ENCODE results near the gene CLCA2.

The CLCA2 gene

GRCh38 chr1:86434059-86434458 is 10.1 kb downstream of the CLCA2 start:
- H3K9ac ChIP-seq (ENCODE audit: low read length) = no peak overlapping the region
- H3K4me3 ChIP-seq (ENCODE audit: low read length) = no peak overlapping the region
- H3K9me3 ChIP-seq (ENCODE audit: control insufficient read depth, low read length) = no peaks in the 10 kb centered on the region
- peaks cover 17% of the 10 kb centered on the region for H3K4me1 ChIP-seq (ENCODE audit: control insufficient read depth, insufficient read depth, low read length)
- peaks cover 64% of the 10 kb centered on the region for H3K27me3 ChIP-seq (ENCODE audit: control insufficient read depth, insufficient read depth, low read length)
- H3K36me3 ChIP-seq (ENCODE audit: control insufficient read depth, insufficient read depth, low read length) = no peaks in the 10 kb centered on the region

GRCh38 chr1:86435327-86435726 is 11.4 kb downstream of the CLCA2 start:
- no peak overlapping the region for H3K9ac ChIP-seq (ENCODE audit: low read length)
- no peaks in the 10 kb centered on the region for H3K36me3 ChIP-seq (ENCODE audit: control insufficient read depth, insufficient read depth, low read length)
- H3K4me3 ChIP-seq (ENCODE audit: low read length) = no peak overlapping the region
- H3K4me1 ChIP-seq (ENCODE audit: control insufficient read depth, insufficient read depth, low read length) = peaks cover 7% of the 10 kb centered on the region
- H3K9me3 ChIP-seq (ENCODE audit: control insufficient read depth, low read length) = no peaks in the 10 kb centered on the region
- peaks cover 65% of the 10 kb centered on the region for H3K27me3 ChIP-seq (ENCODE audit: control insufficient read depth, insufficient read depth, low read length)

- Histone ChIP-seq H3K9ac (ENCODE audit: low read length) (no peak overlapping the region), H3K4me1 (ENCODE audit: control insufficient read depth, insufficient read depth, low read length) (peaks cover 7% of the 10 kb centered on the region), H3K36me3 (ENCODE audit: control insufficient read depth, insufficient read depth, low read length) (no peaks in the 10 kb centered on the region), H3K27me3 (ENCODE audit: control insufficient read depth, insufficient read depth, low read length) (peaks cover 66% of the 10 kb centered on the region), H3K4me3 (ENCODE audit: low read length) (no peak overlapping the region), H3K9me3 (ENCODE audit: control insufficient read depth, low read length) (no peaks in the 10 kb centered on the region)
Measured at GRCh38 chr1:86436041-86436440, 12.1 kb downstream of the CLCA2 start.

GRCh38 chr1:86441581-86441980 is 17.6 kb downstream of the CLCA2 start:
- H3K4me3 ChIP-seq (ENCODE audit: low read length) = no peak overlapping the region
- no peaks in the 10 kb centered on the region for H3K9me3 ChIP-seq (ENCODE audit: control insufficient read depth, low read length)
- no peaks in the 10 kb centered on the region for H3K4me1 ChIP-seq (ENCODE audit: control insufficient read depth, insufficient read depth, low read length)
- no peak overlapping the region for H3K9ac ChIP-seq (ENCODE audit: low read length)
- H3K27me3 ChIP-seq (ENCODE audit: control insufficient read depth, insufficient read depth, low read length) = peaks cover 57% of the 10 kb centered on the region
- no peaks in the 10 kb centered on the region for H3K36me3 ChIP-seq (ENCODE audit: control insufficient read depth, insufficient read depth, low read length)

GRCh38 chr1:86441997-86442396 is 18.0 kb downstream of the CLCA2 start:
- H3K27me3 ChIP-seq (ENCODE audit: control insufficient read depth, insufficient read depth, low read length) = peaks cover 53% of the 10 kb centered on the region
- H3K4me1 ChIP-seq (ENCODE audit: control insufficient read depth, insufficient read depth, low read length) = no peaks in the 10 kb centered on the region
- no peak overlapping the region for H3K9ac ChIP-seq (ENCODE audit: low read length)
- H3K4me3 ChIP-seq (ENCODE audit: low read length) = no peak overlapping the region
- no peaks in the 10 kb centered on the region for H3K9me3 ChIP-seq (ENCODE audit: control insufficient read depth, low read length)
- H3K36me3 ChIP-seq (ENCODE audit: control insufficient read depth, insufficient read depth, low read length) = no peaks in the 10 kb centered on the region

- Histone ChIP-seq H3K36me3 (ENCODE audit: control insufficient read depth, insufficient read depth, low read length) (no peaks in the 10 kb centered on the region), H3K4me3 (ENCODE audit: low read length) (no peak overlapping the region), H3K9ac (ENCODE audit: low read length) (no peak overlapping the region), H3K9me3 (ENCODE audit: control insufficient read depth, low read length) (no peaks in the 10 kb centered on the region), H3K4me1 (ENCODE audit: control insufficient read depth, insufficient read depth, low read length) (no peaks in the 10 kb centered on the region), H3K27me3 (ENCODE audit: control insufficient read depth, insufficient read depth, low read length) (peaks cover 31% of the 10 kb centered on the region)
Measured at GRCh38 chr1:86445919-86446318, 21.9 kb downstream of the CLCA2 start.

- H3K9ac ChIP-seq (ENCODE audit: low read length) = no peak overlapping the region
- H3K4me1 ChIP-seq (ENCODE audit: control insufficient read depth, insufficient read depth, low read length) = no peaks in the 10 kb centered on the region
- no peaks in the 10 kb centered on the region for H3K9me3 ChIP-seq (ENCODE audit: control insufficient read depth, low read length)
- H3K27me3 ChIP-seq (ENCODE audit: control insufficient read depth, insufficient read depth, low read length) = peaks cover 24% of the 10 kb centered on the region
- H3K36me3 ChIP-seq (ENCODE audit: control insufficient read depth, insufficient read depth, low read length) = no peaks in the 10 kb centered on the region
- H3K4me3 ChIP-seq (ENCODE audit: low read length) = no peak overlapping the region
Measured at GRCh38 chr1:86447198-86447790, 23.3 kb downstream of the CLCA2 start.

GRCh38 chr1:86448670-86449069 is 24.7 kb downstream of the CLCA2 start:
- no peak overlapping the region for H3K9ac ChIP-seq (ENCODE audit: low read length)
- peaks cover 18% of the 10 kb centered on the region for H3K27me3 ChIP-seq (ENCODE audit: control insufficient read depth, insufficient read depth, low read length)
- no peaks in the 10 kb centered on the region for H3K9me3 ChIP-seq (ENCODE audit: control insufficient read depth, low read length)
- no peaks in the 10 kb centered on the region for H3K36me3 ChIP-seq (ENCODE audit: control insufficient read depth, insufficient read depth, low read length)
- H3K4me1 ChIP-seq (ENCODE audit: control insufficient read depth, insufficient read depth, low read length) = no peaks in the 10 kb centered on the region
- no peak overlapping the region for H3K4me3 ChIP-seq (ENCODE audit: low read length)

- H3K9me3 ChIP-seq (ENCODE audit: control insufficient read depth, low read length) = no peaks in the 10 kb centered on the region
- no peak overlapping the region for H3K4me3 ChIP-seq (ENCODE audit: low read length)
- no peak overlapping the region for H3K9ac ChIP-seq (ENCODE audit: low read length)
- no peaks in the 10 kb centered on the region for H3K36me3 ChIP-seq (ENCODE audit: control insufficient read depth, insufficient read depth, low read length)
- no peaks in the 10 kb centered on the region for H3K4me1 ChIP-seq (ENCODE audit: control insufficient read depth, insufficient read depth, low read length)
- peaks cover 18% of the 10 kb centered on the region for H3K27me3 ChIP-seq (ENCODE audit: control insufficient read depth, insufficient read depth, low read length)
Measured at GRCh38 chr1:86449103-86449502, 25.1 kb downstream of the CLCA2 start.

GRCh38 chr1:86450847-86451246 is 26.9 kb downstream of the CLCA2 start:
- H3K9ac ChIP-seq (ENCODE audit: low read length) = no peak overlapping the region
- no peaks in the 10 kb centered on the region for H3K9me3 ChIP-seq (ENCODE audit: control insufficient read depth, low read length)
- H3K27me3 ChIP-seq (ENCODE audit: control insufficient read depth, insufficient read depth, low read length) = peaks cover 22% of the 10 kb centered on the region
- H3K4me1 ChIP-seq (ENCODE audit: control insufficient read depth, insufficient read depth, low read length) = no peaks in the 10 kb centered on the region
- no peaks in the 10 kb centered on the region for H3K36me3 ChIP-seq (ENCODE audit: control insufficient read depth, insufficient read depth, low read length)
- no peak overlapping the region for H3K4me3 ChIP-seq (ENCODE audit: low read length)

- Histone ChIP-seq H3K9me3 (ENCODE audit: control insufficient read depth, low read length) (no peaks in the 10 kb centered on the region), H3K4me3 (ENCODE audit: low read length) (no peak overlapping the region), H3K27me3 (ENCODE audit: control insufficient read depth, insufficient read depth, low read length) (peaks cover 14% of the 10 kb centered on the region), H3K36me3 (ENCODE audit: control insufficient read depth, insufficient read depth, low read length) (no peaks in the 10 kb centered on the region), H3K9ac (ENCODE audit: low read length) (no peak overlapping the region), H3K4me1 (ENCODE audit: control insufficient read depth, insufficient read depth, low read length) (no peaks in the 10 kb centered on the region)
Measured at GRCh38 chr1:86453664-86454063, 29.7 kb downstream of the CLCA2 start.

GRCh38 chr1:86455073-86455472 is 31.1 kb downstream of the CLCA2 start:
- Histone ChIP-seq H3K27me3 (ENCODE audit: control insufficient read depth, insufficient read depth, low read length) (peaks cover 6% of the 10 kb centered on the region), H3K9ac (ENCODE audit: low read length) (no peak overlapping the region), H3K9me3 (ENCODE audit: control insufficient read depth, low read length) (no peaks in the 10 kb centered on the region), H3K4me1 (ENCODE audit: control insufficient read depth, insufficient read depth, low read length) (no peaks in the 10 kb centered on the region), H3K4me3 (ENCODE audit: low read length) (no peak overlapping the region), H3K36me3 (ENCODE audit: control insufficient read depth, insufficient read depth, low read length) (no peaks in the 10 kb centered on the region)

GRCh38 chr1:86460998-86461397 is 37.0 kb downstream of the CLCA2 start:
- peaks cover 9% of the 10 kb centered on the region for H3K4me1 ChIP-seq (ENCODE audit: control insufficient read depth, insufficient read depth, low read length)
- no peaks in the 10 kb centered on the region for H3K9me3 ChIP-seq (ENCODE audit: control insufficient read depth, low read length)
- no peak overlapping the region for H3K4me3 ChIP-seq (ENCODE audit: low read length)
- H3K9ac ChIP-seq (ENCODE audit: low read length) = no peak overlapping the region
- no peaks in the 10 kb centered on the region for H3K36me3 ChIP-seq (ENCODE audit: control insufficient read depth, insufficient read depth, low read length)
- no peaks in the 10 kb centered on the region for H3K27me3 ChIP-seq (ENCODE audit: control insufficient read depth, insufficient read depth, low read length)

All from mucosa of stomach (tissue), 1 donor.